BLaER1 (cell line): Measurements from ENCODE around the gene MCF2L.
"Not testable (repeated sequence)": the region's sequence is repeated elsewhere in the genome, so short reads cannot be mapped to it uniquely, and the experiment has no call there.

Experiments
- H3K27ac ChIP-seq: shearing (Covaris generic); formaldehyde crosslinking; 2 replicates; pipeline ENCODE4 v1.8.1; 2022
- H3K27me3 ChIP-seq: shearing (Covaris generic); formaldehyde crosslinking; 2 replicates; pipeline ENCODE4 v1.8.1; 2022
- H3K36me3 ChIP-seq: shearing (Covaris generic); formaldehyde crosslinking; 2 replicates; pipeline ENCODE4 v1.8.1; 2022
- H3K4me1 ChIP-seq: shearing (Covaris generic); formaldehyde crosslinking; 2 replicates; pipeline ENCODE4 v1.8.1; 2022
- H3K4me2 ChIP-seq: shearing (Covaris generic); formaldehyde crosslinking; 2 replicates; pipeline ENCODE4 v1.8.1; 2022
- H3K4me3 ChIP-seq: shearing (Covaris generic); formaldehyde crosslinking; 2 replicates; pipeline ENCODE4 v1.8.1; 2022
- H3K9ac ChIP-seq: shearing (Covaris generic); formaldehyde crosslinking; 2 replicates; pipeline ENCODE4 v1.8.1; 2022
- H3K9me3 ChIP-seq: shearing (Covaris generic); formaldehyde crosslinking; 2 replicates; pipeline ENCODE4 v1.8.1; 2022
- H4K20me1 ChIP-seq: shearing (Covaris generic); formaldehyde crosslinking; 2 replicates; pipeline ENCODE4 v1.8.1; 2022
- Cebpa-rat ChIP-seq: shearing (Covaris generic); IDR thresholded peaks from 2 replicates; pipeline ENCODE4 v1.8.1; 2022

Gene MCF2L

GRCh38 chr13:113027566-113027965 lies 58.6 kb downstream of the MCF2L start:
- no peak for TF ChIP-seq Cebpa-rat
- Histone ChIP-seq H3K27me3 (peaks cover 64% of the 10 kb centered on the region), H3K9ac (no peak overlapping the region)

GRCh38 chr13:113028336-113029060 lies 59.5 kb downstream of the MCF2L start:
- TF ChIP-seq Cebpa-rat, result no peak
- no peaks in the 10 kb centered on the region for H3K36me3 ChIP-seq
- H3K9ac ChIP-seq, result no peak overlapping the region
- no peak overlapping the region for H3K4me3 ChIP-seq
- H3K4me2 ChIP-seq, result no peak overlapping the region
- H4K20me1 ChIP-seq, result peaks cover 36% of the 10 kb centered on the region; the same call in 1 of the 2 replicates
- H3K4me1 ChIP-seq, result no peaks in the 10 kb centered on the region
- H3K9me3 ChIP-seq, result no peaks in the 10 kb centered on the region
- no peak overlapping the region for H3K27ac ChIP-seq
- H3K27me3 ChIP-seq, result peaks cover 55% of the 10 kb centered on the region

More at GRCh38 chr13:113027566-113027965, 58.6 kb downstream of the MCF2L start:
- Histone ChIP-seq H3K4me2 (no peak overlapping the region), H3K9me3 (no peaks in the 10 kb centered on the region), H3K4me1 (no peaks in the 10 kb centered on the region), H3K27ac (no peak overlapping the region), H4K20me1 (peaks cover 44% of the 10 kb centered on the region; the same call in 1 of the 2 replicates), H3K4me3 (no peak overlapping the region), H3K36me3 (no peaks in the 10 kb centered on the region)

- H3K9me3 ChIP-seq, result no peaks in the 10 kb centered on the region
- peaks cover 49% of the 10 kb centered on the region for H3K27me3 ChIP-seq
- no peaks in the 10 kb centered on the region for H3K4me1 ChIP-seq
- peaks cover 30% of the 10 kb centered on the region; the same call in 1 of the 2 replicates for H4K20me1 ChIP-seq
- H3K27ac ChIP-seq, result no peak overlapping the region
- H3K4me3 ChIP-seq, result no peak overlapping the region
- TF ChIP-seq Cebpa-rat, result no peak
- H3K4me2 ChIP-seq, result no peak overlapping the region
- H3K9ac ChIP-seq, result no peak overlapping the region
- no peaks in the 10 kb centered on the region for H3K36me3 ChIP-seq
Measured at GRCh38 chr13:113029061-113029445, 60.0 kb downstream of the MCF2L start.

- no peak overlapping the region for H3K9ac ChIP-seq
- peaks cover 43% of the 10 kb centered on the region for H3K27me3 ChIP-seq
- H4K20me1 ChIP-seq, result peaks cover 25% of the 10 kb centered on the region; the same call in 1 of the 2 replicates
- H3K36me3 ChIP-seq, result no peaks in the 10 kb centered on the region
- no peak for TF ChIP-seq Cebpa-rat
- H3K9me3 ChIP-seq, result no peaks in the 10 kb centered on the region
- H3K27ac ChIP-seq, result no peak overlapping the region
- H3K4me1 ChIP-seq, result no peaks in the 10 kb centered on the region
- H3K4me2 ChIP-seq, result no peak overlapping the region
- H3K4me3 ChIP-seq, result no peak overlapping the region
Measured at GRCh38 chr13:113029487-113030258, 60.7 kb downstream of the MCF2L start.

- H3K27ac ChIP-seq, H3K9me3 ChIP-seq, H3K4me2 ChIP-seq, H3K9ac ChIP-seq, H3K4me3 ChIP-seq, H3K36me3 ChIP-seq, H3K4me1 ChIP-seq: not testable (repeated sequence)
- Histone ChIP-seq H3K27me3 (peaks cover 37% of the 10 kb centered on the region), H4K20me1 (peaks cover 25% of the 10 kb centered on the region; the same call in 1 of the 2 replicates)
Measured at GRCh38 chr13:113030259-113030640, 61.2 kb downstream of the MCF2L start.

GRCh38 chr13:113031465-113031864 lies 62.5 kb downstream of the MCF2L start:
- H3K9me3 ChIP-seq, result no peaks in the 10 kb centered on the region
- no peak for TF ChIP-seq Cebpa-rat
- H3K9ac ChIP-seq, result no peak overlapping the region
- no peak overlapping the region for H3K27ac ChIP-seq
- peaks cover 25% of the 10 kb centered on the region for H3K27me3 ChIP-seq
- no peak overlapping the region for H3K4me3 ChIP-seq
- no peaks in the 10 kb centered on the region for H3K36me3 ChIP-seq
- H4K20me1 ChIP-seq, result peaks cover 20% of the 10 kb centered on the region; the same call in 1 of the 2 replicates
- H3K4me1 ChIP-seq, result no peaks in the 10 kb centered on the region
- H3K4me2 ChIP-seq, result no peak overlapping the region

GRCh38 chr13:113032291-113032690 lies 63.3 kb downstream of the MCF2L start:
- H3K36me3 ChIP-seq, result no peaks in the 10 kb centered on the region
- H4K20me1 ChIP-seq, result peaks cover 11% of the 10 kb centered on the region; the same call in 1 of the 2 replicates
- no peak overlapping the region for H3K4me3 ChIP-seq
- no peaks in the 10 kb centered on the region for H3K9me3 ChIP-seq
- TF ChIP-seq Cebpa-rat, result no peak
- no peak overlapping the region for H3K27ac ChIP-seq
- H3K9ac ChIP-seq, result no peak overlapping the region
- H3K27me3 ChIP-seq, result peaks cover 17% of the 10 kb centered on the region
- no peak overlapping the region for H3K4me2 ChIP-seq
- no peaks in the 10 kb centered on the region for H3K4me1 ChIP-seq

GRCh38 chr13:113033054-113033850 lies 64.2 kb downstream of the MCF2L start:
- no peak overlapping the region for H3K4me2 ChIP-seq
- peaks cover 4% of the 10 kb centered on the region; the same call in 1 of the 2 replicates for H4K20me1 ChIP-seq
- no peaks in the 10 kb centered on the region for H3K4me1 ChIP-seq
- H3K9ac ChIP-seq, result no peak overlapping the region
- H3K9me3 ChIP-seq, result no peaks in the 10 kb centered on the region
- TF ChIP-seq Cebpa-rat, result no peak
- H3K27me3 ChIP-seq, result peaks cover 7% of the 10 kb centered on the region
- no peak overlapping the region for H3K27ac ChIP-seq
- no peaks in the 10 kb centered on the region for H3K36me3 ChIP-seq
- H3K4me3 ChIP-seq, result no peak overlapping the region

GRCh38 chr13:113034451-113035212 lies 65.6 kb downstream of the MCF2L start:
- Histone ChIP-seq H3K36me3 (no peaks in the 10 kb centered on the region), H3K27me3 (no peaks in the 10 kb centered on the region), H3K9me3 (no peaks in the 10 kb centered on the region), H3K27ac (no peak overlapping the region), H3K4me1 (no peaks in the 10 kb centered on the region), H3K9ac (no peak overlapping the region), H3K4me2 (no peak overlapping the region), H3K4me3 (no peak overlapping the region), H4K20me1 (no peaks in the 10 kb centered on the region)
- TF ChIP-seq Cebpa-rat, result no peak
